Subcutaneous abdominal adipose tissue (tissue), 5 donors: ENCODE measurements around the gene FRMD6.
"Not testable (repeated sequence)": the region's sequence is repeated elsewhere in the genome, so short reads cannot be mapped to it uniquely, and the experiment has no call there.

Experiments
- H3K27ac ChIP-seq: one replicate; pipeline ENCODE4 v1.7.0; 2013; ENCODE audit warnings: low read depth, mild to moderate bottlenecking, inconsistent platforms, low read length, moderate library complexity
- H3K27me3 ChIP-seq, 5 donors: one replicate each; pipeline ENCODE4 v1.7.0; 2013; ENCODE audit warnings: low read length in 5 of 5, inconsistent platforms in 1 of 5; ENCODE audit not compliant: control insufficient read depth in 5 of 5, insufficient read depth in 4 of 5
- H3K36me3 ChIP-seq, 5 donors: one replicate each; pipeline ENCODE4 v1.7.0; 2013; ENCODE audit warnings: low read length in 5 of 5; ENCODE audit not compliant: control insufficient read depth in 5 of 5, insufficient read depth in 5 of 5
- H3K4me1 ChIP-seq, 5 donors: one replicate each; pipeline ENCODE4 v1.7.0; 2013; ENCODE audit warnings: low read length in 5 of 5, mild to moderate bottlenecking in 3 of 5, moderate library complexity in 1 of 5; ENCODE audit not compliant: control insufficient read depth in 5 of 5, insufficient read depth in 5 of 5
- H3K4me3 ChIP-seq, 5 donors: one replicate each; pipeline ENCODE4 v1.7.0; 2013; ENCODE audit warnings: low read length in 5 of 5, low read depth in 1 of 5
- H3K9ac ChIP-seq, 5 donors: one replicate each; pipeline ENCODE4 v1.7.0; 2013; ENCODE audit warnings: low read length in 5 of 5, mild to moderate bottlenecking in 4 of 5, moderate library complexity in 3 of 5
- H3K9me3 ChIP-seq, 5 donors: one replicate each; pipeline ENCODE4 v1.7.0; 2013; ENCODE audit warnings: low read length in 5 of 5; ENCODE audit not compliant: control insufficient read depth in 5 of 5
- donor health status: healthy.
- donor health status: healthy.
- donor health status: healthy.
- donor health status: healthy.
- donor health status: healthy.

Gene FRMD6

GRCh38 chr14:51730098-51730497, 78.4 kb downstream of the FRMD6 start:
- H3K27ac ChIP-seq: no peak overlapping the region
- H3K9me3 ChIP-seq: no peaks in the 10 kb centered on the region
- H3K9ac ChIP-seq: no peak overlapping the region
- H3K4me1 ChIP-seq: no peaks in the 10 kb centered on the region
- H3K27me3 ChIP-seq: peaks cover 0 to 4% (median 0%) of the 10 kb centered on the region in 5 donors
- H3K36me3 ChIP-seq: peaks cover 17 to 27% (median 23%) of the 10 kb centered on the region in 5 donors
- H3K4me3 ChIP-seq: no peak overlapping the region

GRCh38 chr14:51730684-51731083, 79.0 kb downstream of the FRMD6 start:
- Histone ChIP-seq H3K27ac (no peak overlapping the region), H3K36me3 (peaks cover 17 to 23% (median 21%) of the 10 kb centered on the region in 5 donors), H3K9ac (no peak overlapping the region), H3K9me3 (no peaks in the 10 kb centered on the region), H3K27me3 (peaks cover 0 to 4% (median 0%) of the 10 kb centered on the region in 5 donors), H3K4me1 (no peaks in the 10 kb centered on the region), H3K4me3 (no peak overlapping the region)

- H3K27ac ChIP-seq: no peak overlapping the region
- H3K9ac ChIP-seq: no peak overlapping the region
- no peaks in the 10 kb centered on the region for H3K9me3 ChIP-seq
- peaks cover 0 to 4% (median 0%) of the 10 kb centered on the region in 5 donors for H3K27me3 ChIP-seq
- H3K4me1 ChIP-seq: no peaks in the 10 kb centered on the region
- peaks cover 10 to 13% (median 11%) of the 10 kb centered on the region in 5 donors for H3K36me3 ChIP-seq
- no peak overlapping the region for H3K4me3 ChIP-seq
Measured at GRCh38 chr14:51732494-51733112, 80.9 kb downstream of the FRMD6 start.

GRCh38 chr14:51733147-51733546, 81.4 kb downstream of the FRMD6 start:
- peaks cover 0 to 4% (median 0%) of the 10 kb centered on the region in 5 donors for H3K27me3 ChIP-seq
- peaks cover 4 to 8% (median 6%) of the 10 kb centered on the region in 5 donors for H3K36me3 ChIP-seq
- H3K9me3 ChIP-seq: no peaks in the 10 kb centered on the region
- no peak overlapping the region for H3K9ac ChIP-seq
- H3K4me3 ChIP-seq: no peak overlapping the region
- no peaks in the 10 kb centered on the region for H3K4me1 ChIP-seq
- H3K27ac ChIP-seq: no peak overlapping the region

- H3K4me1 ChIP-seq: no peaks in the 10 kb centered on the region
- H3K4me3 ChIP-seq: no peak overlapping the region
- no peaks in the 10 kb centered on the region for H3K36me3 ChIP-seq
- H3K27ac ChIP-seq: no peak overlapping the region
- H3K9ac ChIP-seq: no peak overlapping the region
- no peaks in the 10 kb centered on the region for H3K9me3 ChIP-seq
- peaks cover 0 to 4% (median 0%) of the 10 kb centered on the region in 5 donors for H3K27me3 ChIP-seq
Measured at GRCh38 chr14:51735851-51736250, 84.1 kb downstream of the FRMD6 start.

GRCh38 chr14:51738754-51739153, 87.0 kb downstream of the FRMD6 start:
- H3K27ac ChIP-seq: no peak overlapping the region
- H3K9me3 ChIP-seq: no peaks in the 10 kb centered on the region
- no peaks in the 10 kb centered on the region for H3K27me3 ChIP-seq
- H3K4me3 ChIP-seq: no peak overlapping the region
- no peaks in the 10 kb centered on the region for H3K36me3 ChIP-seq
- no peaks in the 10 kb centered on the region for H3K4me1 ChIP-seq
- H3K9ac ChIP-seq: no peak overlapping the region

- Histone ChIP-seq H3K27ac (no peak overlapping the region), H3K36me3 (no peaks in the 10 kb centered on the region), H3K4me3 (no peak overlapping the region), H3K9ac (no peak overlapping the region), H3K4me1 (no peaks in the 10 kb centered on the region), H3K9me3 (no peaks in the 10 kb centered on the region), H3K27me3 (no peaks in the 10 kb centered on the region)
Measured at GRCh38 chr14:51743588-51744000, 91.9 kb downstream of the FRMD6 start.

- no peak overlapping the region for H3K9ac ChIP-seq
- no peak overlapping the region for H3K4me3 ChIP-seq
- no peaks in the 10 kb centered on the region for H3K9me3 ChIP-seq
- H3K27me3 ChIP-seq: no peaks in the 10 kb centered on the region
- no peaks in the 10 kb centered on the region for H3K36me3 ChIP-seq
- H3K4me1 ChIP-seq: no peaks in the 10 kb centered on the region
- H3K27ac ChIP-seq: no peak overlapping the region
Measured at GRCh38 chr14:51744372-51745130, 92.8 kb downstream of the FRMD6 start.

GRCh38 chr14:51746823-51747222, 95.1 kb downstream of the FRMD6 start:
- H3K4me1 ChIP-seq, H3K27me3 ChIP-seq, H3K4me3 ChIP-seq, H3K9me3 ChIP-seq, H3K9ac ChIP-seq, H3K27ac ChIP-seq, H3K36me3 ChIP-seq: not testable (repeated sequence)

GRCh38 chr14:51750542-51750941, 98.8 kb downstream of the FRMD6 start:
- no peak overlapping the region for H3K27ac ChIP-seq
- H3K9ac ChIP-seq: no peak overlapping the region
- no peaks in the 10 kb centered on the region for H3K9me3 ChIP-seq
- H3K36me3 ChIP-seq: no peaks in the 10 kb centered on the region
- no peaks in the 10 kb centered on the region for H3K4me1 ChIP-seq
- H3K4me3 ChIP-seq: no peak overlapping the region
- H3K27me3 ChIP-seq: no peaks in the 10 kb centered on the region
